Breast epithelium (tissue), 3 donors: Measurements from ENCODE around the gene IGF2BP2.
"Not testable (repeated sequence)": the region's sequence is repeated elsewhere in the genome, so short reads cannot be mapped to it uniquely, and the experiment has no call there.

Source experiments
- POLR2A ChIP-seq: fragments of 450-650 bp; IDR thresholded peaks from one replicate; pipeline ENCODE4 v1.6.1; 2016; ENCODE audit warnings: antibody characterized with exemption, mild to moderate bottlenecking, moderate library complexity
- TF ChIP-seq, protein P1 (sequence below), 3 donors: fragments of 450-650 bp; IDR thresholded peaks; one replicate each; pipeline ENCODE4 v1.5.1; 2016 to 2017; ENCODE audit warnings: antibody characterized with exemption in 3 of 3, mild to moderate bottlenecking in 3 of 3, moderate library complexity in 3 of 3

DNA sequence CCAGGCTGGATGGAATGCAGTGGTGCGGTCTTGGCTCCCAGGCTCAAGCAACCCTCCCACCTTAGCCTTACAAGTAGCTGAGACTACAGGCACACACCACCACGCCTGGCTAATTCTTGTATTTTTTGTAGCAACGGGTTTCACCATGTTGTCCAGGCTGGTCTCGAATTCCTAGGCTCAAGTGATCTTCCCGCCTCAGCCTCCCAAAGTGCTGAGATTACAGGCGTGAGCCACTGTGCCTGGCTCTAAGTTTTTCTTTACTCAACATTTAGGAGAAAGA, 26.1 kb downstream of the IGF2BP2 start:
- TF ChIP-seq, protein P1, sequence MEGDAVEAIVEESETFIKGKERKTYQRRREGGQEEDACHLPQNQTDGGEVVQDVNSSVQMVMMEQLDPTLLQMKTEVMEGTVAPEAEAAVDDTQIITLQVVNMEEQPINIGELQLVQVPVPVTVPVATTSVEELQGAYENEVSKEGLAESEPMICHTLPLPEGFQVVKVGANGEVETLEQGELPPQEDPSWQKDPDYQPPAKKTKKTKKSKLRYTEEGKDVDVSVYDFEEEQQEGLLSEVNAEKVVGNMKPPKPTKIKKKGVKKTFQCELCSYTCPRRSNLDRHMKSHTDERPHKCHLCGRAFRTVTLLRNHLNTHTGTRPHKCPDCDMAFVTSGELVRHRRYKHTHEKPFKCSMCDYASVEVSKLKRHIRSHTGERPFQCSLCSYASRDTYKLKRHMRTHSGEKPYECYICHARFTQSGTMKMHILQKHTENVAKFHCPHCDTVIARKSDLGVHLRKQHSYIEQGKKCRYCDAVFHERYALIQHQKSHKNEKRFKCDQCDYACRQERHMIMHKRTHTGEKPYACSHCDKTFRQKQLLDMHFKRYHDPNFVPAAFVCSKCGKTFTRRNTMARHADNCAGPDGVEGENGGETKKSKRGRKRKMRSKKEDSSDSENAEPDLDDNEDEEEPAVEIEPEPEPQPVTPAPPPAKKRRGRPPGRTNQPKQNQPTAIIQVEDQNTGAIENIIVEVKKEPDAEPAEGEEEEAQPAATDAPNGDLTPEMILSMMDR (IDR thresholded peaks at IDR 0.05), result not testable (repeated sequence)
- not testable (repeated sequence) for TF ChIP-seq POLR2A
